ENCODE data around the gene DCUN1D4.

DCUN1D4 gene

DNA sequence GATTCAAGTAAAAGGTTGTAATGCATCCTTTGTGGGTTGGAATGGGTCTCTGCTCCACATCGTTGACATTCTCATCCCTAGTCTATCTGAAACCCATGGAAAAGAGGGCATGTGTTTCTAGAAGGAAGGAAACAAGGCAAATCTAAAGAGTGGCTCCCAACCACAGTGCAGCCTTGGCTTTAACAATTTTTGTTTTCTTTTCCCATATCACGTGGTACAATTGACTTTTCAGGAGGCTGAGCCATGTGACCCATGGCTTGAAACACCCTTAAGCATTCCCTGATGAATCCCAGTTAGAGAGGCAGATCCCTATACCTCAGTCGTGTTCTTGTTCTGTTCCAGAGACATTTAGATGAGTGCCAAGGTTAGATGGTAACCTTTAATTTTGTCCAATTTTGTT is 12.8 kb downstream of the DCUN1D4 start:
- H3K4me1 ChIP-seq (ENCODE audit: control insufficient read depth, insufficient read depth, low read length): peaks cover 55% of the 10 kb centered on the region
- no peak overlapping the region for H3K4me3 ChIP-seq (ENCODE audit: low read length)
- DNase-seq (ENCODE audit: low read depth): no peak
- no peaks in the 10 kb centered on the region for H3K9me3 ChIP-seq (ENCODE audit: control insufficient read depth, low read length)
- H3K36me3 ChIP-seq (ENCODE audit: control insufficient read depth, insufficient read depth, low read length, severe bottlenecking): peaks cover 3% of the 10 kb centered on the region
- H3K9ac ChIP-seq (ENCODE audit: low read length): no peak overlapping the region
- no peaks in the 10 kb centered on the region for H3K27me3 ChIP-seq (replicated peaks; ENCODE audit: control insufficient read depth, insufficient read depth, low read length)

DNA sequence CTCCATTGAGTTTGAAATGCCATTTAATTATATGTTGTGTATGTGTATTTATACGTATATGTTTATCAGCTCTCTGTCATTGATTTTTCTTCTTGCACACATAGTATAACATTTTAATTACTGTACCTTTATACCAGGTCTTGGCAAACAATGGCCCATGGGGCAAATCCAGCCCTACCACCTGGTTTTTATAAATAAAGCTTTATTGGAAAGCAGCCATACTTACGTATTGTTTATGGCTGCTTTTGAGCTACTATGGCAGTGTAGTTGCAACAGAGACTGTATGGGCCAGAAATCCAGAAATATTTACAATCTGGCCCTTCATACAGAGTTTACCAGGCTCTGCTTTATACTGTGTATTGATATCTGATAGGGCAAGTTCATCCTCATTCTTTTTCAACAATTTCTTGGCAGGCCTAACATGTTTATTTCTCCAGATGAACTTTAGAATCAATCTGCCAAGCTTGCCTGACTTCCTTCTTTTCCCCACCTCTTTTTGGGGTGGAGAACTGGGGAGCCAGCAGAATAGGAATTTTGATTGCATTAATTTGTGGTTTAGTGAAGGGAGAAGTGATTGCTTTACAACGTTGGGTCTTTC is 15.8 kb downstream of the DCUN1D4 start:
- H3K36me3 ChIP-seq (ENCODE audit: control insufficient read depth, insufficient read depth, low read length, severe bottlenecking): peaks cover 10% of the 10 kb centered on the region
- peak; percentile 40 for DNase-seq (ENCODE audit: low read depth)
- H3K4me3 ChIP-seq (ENCODE audit: low read length): peak overlapping the region; percentile 70
- peak overlapping the region; percentile 40 for H3K9ac ChIP-seq (ENCODE audit: low read length)
- H3K4me1 ChIP-seq (ENCODE audit: control insufficient read depth, insufficient read depth, low read length): peaks cover 43% of the 10 kb centered on the region
- no peaks in the 10 kb centered on the region for H3K27me3 ChIP-seq (replicated peaks; ENCODE audit: control insufficient read depth, insufficient read depth, low read length)
- no peaks in the 10 kb centered on the region for H3K9me3 ChIP-seq (ENCODE audit: control insufficient read depth, low read length)

DNA sequence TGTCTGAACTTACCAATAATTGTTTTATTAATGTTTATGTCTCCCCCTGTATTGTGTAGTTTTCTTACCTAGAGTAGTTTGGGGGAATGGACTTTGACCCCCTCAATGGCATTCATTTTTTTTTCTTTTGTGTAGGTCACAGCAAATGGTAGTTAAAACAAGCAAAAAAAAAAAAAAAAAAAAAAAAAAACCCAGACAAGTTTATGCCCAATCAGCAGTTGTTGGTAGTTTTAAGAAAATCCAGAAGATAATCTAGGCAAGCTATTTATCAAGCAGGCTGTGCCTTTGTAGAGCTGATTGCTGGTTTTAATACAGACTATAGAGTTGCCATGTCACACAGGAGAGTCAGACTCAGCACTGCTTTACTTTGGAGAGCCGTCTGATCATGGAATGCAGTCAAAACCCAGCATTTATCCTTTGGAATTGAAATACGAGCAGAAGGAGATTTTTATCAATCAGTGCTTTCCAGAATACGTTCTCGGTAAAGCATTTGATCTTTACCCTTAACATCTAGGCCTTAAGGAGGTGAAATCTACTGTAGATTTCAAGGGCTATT is 16.6 kb downstream of the DCUN1D4 start:
- peaks cover 34% of the 10 kb centered on the region for H3K4me1 ChIP-seq (ENCODE audit: control insufficient read depth, insufficient read depth, low read length)
- peak overlapping the region; percentile 70 for H3K4me3 ChIP-seq (ENCODE audit: low read length)
- peak; percentile 69 for DNase-seq (ENCODE audit: low read depth)
- no peaks in the 10 kb centered on the region for H3K27me3 ChIP-seq (replicated peaks; ENCODE audit: control insufficient read depth, insufficient read depth, low read length)
- H3K36me3 ChIP-seq (ENCODE audit: control insufficient read depth, insufficient read depth, low read length, severe bottlenecking): peaks cover 19% of the 10 kb centered on the region
- H3K9me3 ChIP-seq (ENCODE audit: control insufficient read depth, low read length): no peaks in the 10 kb centered on the region
- H3K9ac ChIP-seq (ENCODE audit: low read length): peak overlapping the region; percentile 40

- no peaks in the 10 kb centered on the region for H3K27me3 ChIP-seq (replicated peaks; ENCODE audit: control insufficient read depth, insufficient read depth, low read length)
- peaks cover 21% of the 10 kb centered on the region for H3K4me1 ChIP-seq (ENCODE audit: control insufficient read depth, insufficient read depth, low read length)
- H3K9me3 ChIP-seq (ENCODE audit: control insufficient read depth, low read length): no peaks in the 10 kb centered on the region
- H3K9ac ChIP-seq (ENCODE audit: low read length): no peak overlapping the region
- H3K4me3 ChIP-seq (ENCODE audit: low read length): no peak overlapping the region
- H3K36me3 ChIP-seq (ENCODE audit: control insufficient read depth, insufficient read depth, low read length, severe bottlenecking): peaks cover 45% of the 10 kb centered on the region
- no peak for DNase-seq (ENCODE audit: low read depth)
Measured at GRCh38 chr4:51862199-51862598, 19.2 kb downstream of the DCUN1D4 start.

- H3K9ac ChIP-seq (ENCODE audit: low read length): no peak overlapping the region
- no peak for DNase-seq (ENCODE audit: low read depth)
- no peaks in the 10 kb centered on the region for H3K27me3 ChIP-seq (replicated peaks; ENCODE audit: control insufficient read depth, insufficient read depth, low read length)
- peaks cover 51% of the 10 kb centered on the region for H3K36me3 ChIP-seq (ENCODE audit: control insufficient read depth, insufficient read depth, low read length, severe bottlenecking)
- no peaks in the 10 kb centered on the region for H3K9me3 ChIP-seq (ENCODE audit: control insufficient read depth, low read length)
- peaks cover 21% of the 10 kb centered on the region for H3K4me1 ChIP-seq (ENCODE audit: control insufficient read depth, insufficient read depth, low read length)
- H3K4me3 ChIP-seq (ENCODE audit: low read length): no peak overlapping the region
Measured at GRCh38 chr4:51862781-51863180, 19.8 kb downstream of the DCUN1D4 start.

DNA sequence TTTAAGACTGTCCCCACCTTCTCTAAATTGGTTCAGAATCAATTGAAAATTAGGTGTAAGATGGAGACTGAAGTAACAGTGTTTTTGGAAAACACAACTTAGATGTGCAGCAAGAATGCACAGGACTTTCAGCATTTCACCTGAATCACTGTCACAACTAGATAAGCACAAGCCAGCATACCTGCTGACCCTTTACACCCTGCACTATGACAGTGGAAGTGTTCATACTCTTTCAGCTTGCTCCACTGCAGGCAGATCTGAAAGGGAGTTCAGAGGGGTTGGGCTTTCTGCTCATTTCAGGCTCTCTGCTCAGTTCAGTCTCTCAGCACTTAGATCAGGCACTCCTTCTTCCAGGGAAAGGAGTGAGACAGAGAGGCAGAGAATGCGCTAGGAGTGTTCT is 22.8 kb downstream of the DCUN1D4 start:
- no peak for DNase-seq (ENCODE audit: low read depth)
- Histone ChIP-seq H3K36me3 (ENCODE audit: control insufficient read depth, insufficient read depth, low read length, severe bottlenecking) (peaks cover 57% of the 10 kb centered on the region), H3K9ac (ENCODE audit: low read length) (no peak overlapping the region), H3K9me3 (ENCODE audit: control insufficient read depth, low read length) (no peaks in the 10 kb centered on the region), H3K4me1 (ENCODE audit: control insufficient read depth, insufficient read depth, low read length) (no peaks in the 10 kb centered on the region), H3K4me3 (ENCODE audit: low read length) (no peak overlapping the region), H3K27me3 (replicated peaks; ENCODE audit: control insufficient read depth, insufficient read depth, low read length) (no peaks in the 10 kb centered on the region)

DNA sequence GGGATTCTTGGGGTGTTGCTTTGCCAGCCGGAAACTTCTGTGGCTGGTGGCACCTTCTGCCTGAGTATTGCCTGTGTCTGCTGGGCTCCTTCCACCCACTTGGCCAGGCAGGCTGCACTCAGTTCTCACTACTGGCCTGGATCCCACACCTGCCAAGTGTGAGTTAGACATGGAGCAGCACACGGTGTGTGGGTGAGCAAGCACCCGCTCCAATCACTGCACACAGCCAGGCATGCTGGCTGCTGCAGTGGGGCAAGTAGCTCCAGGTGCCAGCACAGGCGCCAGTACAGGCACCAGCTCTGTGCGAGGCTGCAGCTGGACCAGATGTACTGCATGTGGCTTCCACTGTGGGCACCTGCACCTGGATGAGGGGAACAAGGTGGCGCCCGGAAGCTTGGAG is 23.9 kb downstream of the DCUN1D4 start:
- H3K9me3 ChIP-seq (ENCODE audit: control insufficient read depth, low read length): no peaks in the 10 kb centered on the region
- no peak overlapping the region for H3K4me3 ChIP-seq (ENCODE audit: low read length)
- H3K9ac ChIP-seq (ENCODE audit: low read length): no peak overlapping the region
- H3K4me1 ChIP-seq (ENCODE audit: control insufficient read depth, insufficient read depth, low read length): no peaks in the 10 kb centered on the region
- no peak for DNase-seq (ENCODE audit: low read depth)
- H3K36me3 ChIP-seq (ENCODE audit: control insufficient read depth, insufficient read depth, low read length, severe bottlenecking): peaks cover 64% of the 10 kb centered on the region
- no peaks in the 10 kb centered on the region for H3K27me3 ChIP-seq (replicated peaks; ENCODE audit: control insufficient read depth, insufficient read depth, low read length)

GRCh38 chr4:51867689-51868448 is 24.9 kb downstream of the DCUN1D4 start:
- H3K4me1 ChIP-seq (ENCODE audit: control insufficient read depth, insufficient read depth, low read length): no peaks in the 10 kb centered on the region
- H3K4me3 ChIP-seq (ENCODE audit: low read length): no peak overlapping the region
- no peaks in the 10 kb centered on the region for H3K9me3 ChIP-seq (ENCODE audit: control insufficient read depth, low read length)
- no peak for DNase-seq (ENCODE audit: low read depth)
- no peaks in the 10 kb centered on the region for H3K27me3 ChIP-seq (replicated peaks; ENCODE audit: control insufficient read depth, insufficient read depth, low read length)
- H3K36me3 ChIP-seq (ENCODE audit: control insufficient read depth, insufficient read depth, low read length, severe bottlenecking): peaks cover 74% of the 10 kb centered on the region
- no peak overlapping the region for H3K9ac ChIP-seq (ENCODE audit: low read length)

DNA sequence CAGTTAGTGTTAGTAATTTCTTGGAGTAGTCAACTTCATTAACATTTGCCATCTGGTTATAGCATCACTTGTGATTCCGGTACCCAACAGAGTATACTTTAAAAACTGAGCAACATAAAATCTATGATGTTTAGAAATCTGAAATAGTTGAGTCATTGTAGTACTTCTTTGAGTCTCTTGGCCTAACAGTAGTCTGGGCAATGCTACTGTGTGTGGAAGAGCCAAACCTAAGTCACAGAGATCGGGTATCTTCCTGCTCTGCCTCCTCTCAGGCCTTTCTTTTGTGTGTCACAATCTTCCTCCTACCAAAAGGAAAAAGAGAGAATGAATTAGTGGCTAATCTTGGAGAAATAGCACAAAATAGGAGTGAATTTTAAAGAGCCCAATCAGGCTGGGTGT is 25.5 kb downstream of the DCUN1D4 start:
- Histone ChIP-seq H3K4me1 (ENCODE audit: control insufficient read depth, insufficient read depth, low read length) (no peaks in the 10 kb centered on the region), H3K9me3 (ENCODE audit: control insufficient read depth, low read length) (no peaks in the 10 kb centered on the region), H3K27me3 (replicated peaks; ENCODE audit: control insufficient read depth, insufficient read depth, low read length) (no peaks in the 10 kb centered on the region), H3K36me3 (ENCODE audit: control insufficient read depth, insufficient read depth, low read length, severe bottlenecking) (peaks cover 77% of the 10 kb centered on the region), H3K9ac (ENCODE audit: low read length) (no peak overlapping the region), H3K4me3 (ENCODE audit: low read length) (no peak overlapping the region)
- DNase-seq (ENCODE audit: low read depth): no peak

DNA sequence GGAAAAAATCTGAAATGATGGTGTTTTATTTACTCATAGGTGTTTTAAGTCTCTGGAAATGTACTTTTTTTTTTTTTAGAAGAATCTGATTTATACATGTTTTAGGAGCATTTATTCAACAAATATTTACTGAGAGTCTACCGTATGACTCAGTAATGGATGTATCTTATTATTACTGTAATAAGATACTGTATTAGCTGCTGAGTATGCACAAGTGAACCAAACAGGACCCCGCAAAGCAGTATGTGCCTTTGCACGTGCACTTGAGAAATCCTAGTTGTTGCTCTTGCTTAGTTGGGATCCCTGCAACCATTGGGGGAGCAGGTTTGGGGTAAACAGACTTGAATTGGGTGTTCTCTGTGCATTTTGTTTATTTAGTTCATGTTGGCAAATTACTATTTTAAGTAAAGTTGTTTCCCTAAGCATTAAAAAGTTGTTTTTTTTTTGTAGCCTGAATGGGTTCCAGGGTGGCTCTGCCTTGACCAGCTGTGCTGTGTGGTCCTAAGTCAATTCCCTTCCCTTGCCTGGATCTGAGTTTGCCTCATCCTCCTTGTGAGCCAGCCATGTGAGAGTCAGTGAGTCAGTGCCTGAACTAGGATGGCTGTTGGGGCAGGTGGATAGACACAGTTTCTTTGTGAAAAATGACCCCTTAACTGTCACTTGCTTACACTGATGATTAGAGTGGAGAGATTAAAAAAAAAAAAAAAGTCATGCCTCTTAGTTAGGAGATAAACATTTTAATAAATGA is 27.7 kb downstream of the DCUN1D4 start:
- H3K9me3 ChIP-seq (ENCODE audit: control insufficient read depth, low read length): no peaks in the 10 kb centered on the region
- no peak for DNase-seq (ENCODE audit: low read depth)
- no peak overlapping the region for H3K4me3 ChIP-seq (ENCODE audit: low read length)
- H3K36me3 ChIP-seq (ENCODE audit: control insufficient read depth, insufficient read depth, low read length, severe bottlenecking): peaks cover 77% of the 10 kb centered on the region
- H3K27me3 ChIP-seq (replicated peaks; ENCODE audit: control insufficient read depth, insufficient read depth, low read length): no peaks in the 10 kb centered on the region
- H3K4me1 ChIP-seq (ENCODE audit: control insufficient read depth, insufficient read depth, low read length): no peaks in the 10 kb centered on the region
- no peak overlapping the region for H3K9ac ChIP-seq (ENCODE audit: low read length)

DNA sequence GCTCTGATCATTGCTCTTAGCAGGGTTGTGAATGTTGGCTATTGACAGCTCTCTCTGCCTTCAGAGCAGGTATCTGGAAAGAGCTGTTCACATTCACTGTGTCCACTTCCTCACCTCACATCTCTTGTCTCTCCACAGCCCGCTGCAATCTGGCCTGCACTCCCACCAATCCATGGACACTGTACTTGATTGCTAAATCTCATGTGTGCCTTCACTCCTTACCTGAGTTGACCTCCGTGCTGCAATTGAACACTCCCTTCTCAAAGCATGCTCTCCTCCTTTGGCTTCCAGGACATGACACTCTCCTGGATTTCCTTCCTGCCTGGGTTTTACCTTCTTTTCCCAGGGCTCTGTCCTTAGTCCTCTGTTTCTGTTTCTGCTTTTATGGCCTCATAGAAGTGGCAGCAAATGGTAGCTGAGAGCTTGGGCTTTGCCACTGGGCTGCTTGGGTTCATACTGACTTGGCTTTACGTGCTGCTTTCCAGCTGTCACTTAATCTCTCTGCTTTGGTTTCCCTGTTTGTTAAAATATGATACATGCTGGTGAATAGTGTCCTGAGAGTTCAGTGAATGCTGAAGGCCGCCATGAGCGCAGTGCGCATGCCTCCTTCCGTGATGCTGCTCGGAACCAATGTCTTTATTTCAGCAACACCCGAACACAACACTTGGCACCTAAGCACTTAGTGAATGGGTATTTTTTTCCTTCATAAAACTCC is 29.5 kb downstream of the DCUN1D4 start:
- Histone ChIP-seq H3K9ac (ENCODE audit: low read length) (no peak overlapping the region), H3K36me3 (ENCODE audit: control insufficient read depth, insufficient read depth, low read length, severe bottlenecking) (peaks cover 75% of the 10 kb centered on the region)
- DNase-seq (ENCODE audit: low read depth): no peak

More for the DNA sequence above, 29.5 kb downstream of the DCUN1D4 start:
- Histone ChIP-seq H3K9me3 (ENCODE audit: control insufficient read depth, low read length) (no peaks in the 10 kb centered on the region), H3K27me3 (replicated peaks; ENCODE audit: control insufficient read depth, insufficient read depth, low read length) (no peaks in the 10 kb centered on the region), H3K4me1 (ENCODE audit: control insufficient read depth, insufficient read depth, low read length) (no peaks in the 10 kb centered on the region), H3K4me3 (ENCODE audit: low read length) (no peak overlapping the region)

Data from adipocyte (in vitro differentiated cells).